Measurements from ENCODE around the gene TCEA3.

TCEA3 gene

GRCh38 chr1:23420778-23421177 is 3.8 kb downstream of the TCEA3 start:
- no peak for DNase-seq

- DNase-seq: no peak
Observed at GRCh38 chr1:23419180-23419579, 5.4 kb downstream of the TCEA3 start.

DNA sequence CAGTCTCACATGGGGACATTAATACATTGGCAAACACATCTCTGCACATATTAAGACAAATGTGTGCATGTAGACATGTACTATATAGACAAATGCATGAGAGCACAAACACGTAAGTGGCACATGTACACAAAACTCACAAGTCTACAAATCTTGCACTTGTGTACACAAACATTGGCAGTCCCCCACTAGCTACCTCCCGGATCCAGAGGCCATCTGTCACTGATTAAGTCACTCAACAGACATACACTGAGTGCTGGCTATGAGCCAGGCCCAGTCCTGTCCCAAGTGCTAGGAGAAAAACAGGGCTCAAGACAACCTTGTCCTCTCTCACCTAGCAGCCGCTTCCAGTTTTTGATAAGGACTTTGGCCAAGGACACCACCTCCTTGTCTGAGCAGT is 7.0 kb downstream of the TCEA3 start:
- no peak for DNase-seq

DNA sequence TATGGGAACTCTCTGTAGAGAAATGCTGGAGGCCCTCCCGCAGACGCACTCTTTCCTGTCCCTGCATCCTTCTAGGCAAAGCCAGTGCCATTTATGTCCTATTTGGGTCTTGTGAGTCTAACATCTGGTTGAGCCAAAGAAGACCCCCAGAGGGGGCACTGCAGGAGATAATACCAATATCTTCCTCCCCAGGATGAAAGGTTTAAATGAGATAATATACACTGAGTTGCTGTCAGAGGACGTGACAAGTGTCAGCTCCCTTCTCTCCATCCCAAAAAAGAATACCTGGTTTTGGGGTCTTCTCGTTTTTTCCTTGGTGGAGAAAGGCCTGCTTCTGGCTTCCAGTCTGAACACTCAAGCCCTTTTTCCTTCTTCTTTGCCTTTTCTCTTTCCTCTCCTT is 7.6 kb downstream of the TCEA3 start:
- DNase-seq: no peak

GRCh38 chr1:23408797-23409290 is 15.7 kb downstream of the TCEA3 start:
- no peak for DNase-seq

DNA sequence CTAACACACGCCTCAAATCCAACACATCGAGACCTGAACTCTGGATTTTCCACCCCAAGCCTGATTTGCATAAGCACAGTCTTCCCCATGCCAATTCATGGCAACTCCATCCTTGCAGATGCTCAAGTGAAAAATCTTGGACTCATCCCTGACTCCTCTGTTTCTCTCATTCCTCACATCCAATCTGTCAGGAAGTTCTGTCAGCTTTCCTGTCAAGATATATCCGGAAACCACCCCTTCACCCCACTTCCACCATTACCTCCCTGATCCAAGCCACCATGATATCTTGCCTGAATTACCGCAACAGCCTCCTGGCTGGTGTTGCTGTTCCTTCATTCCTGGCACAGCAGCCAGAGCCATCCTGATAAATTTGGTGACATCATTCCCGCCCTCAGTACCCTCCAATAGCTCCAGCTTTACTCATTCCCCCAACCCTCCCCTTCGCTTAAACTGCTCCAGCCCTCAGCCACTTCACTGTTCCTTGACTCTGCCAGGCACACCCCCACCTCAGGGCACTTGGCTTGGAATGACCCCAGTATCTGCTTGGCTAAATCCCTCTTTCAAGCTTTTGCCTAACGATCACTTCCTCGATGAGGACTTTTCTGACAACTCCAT is 17.4 kb downstream of the TCEA3 start:
- no peak for DNase-seq

DNA sequence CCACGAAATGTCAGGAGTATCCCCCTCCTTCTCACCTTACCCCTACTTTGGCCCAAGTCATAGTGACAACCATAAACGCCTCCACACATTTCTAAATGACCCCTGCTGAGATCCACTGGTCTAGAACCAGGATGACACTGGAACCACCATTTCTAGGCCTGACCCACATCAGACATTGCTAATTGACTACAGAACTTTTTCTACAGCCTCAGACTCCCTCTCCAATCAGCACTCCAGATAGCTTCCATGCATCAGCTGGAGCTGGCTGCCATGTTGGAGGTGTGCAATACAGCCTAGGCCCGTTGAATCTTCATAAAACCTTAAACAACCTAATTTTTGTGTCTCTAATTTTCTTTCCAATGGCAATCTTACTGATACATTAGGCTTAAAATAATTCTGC is 18.6 kb downstream of the TCEA3 start:
- DNase-seq: no peak

GRCh38 chr1:23403735-23404486 is 20.6 kb downstream of the TCEA3 start:
- peak; percentile 98 for DNase-seq

DNA sequence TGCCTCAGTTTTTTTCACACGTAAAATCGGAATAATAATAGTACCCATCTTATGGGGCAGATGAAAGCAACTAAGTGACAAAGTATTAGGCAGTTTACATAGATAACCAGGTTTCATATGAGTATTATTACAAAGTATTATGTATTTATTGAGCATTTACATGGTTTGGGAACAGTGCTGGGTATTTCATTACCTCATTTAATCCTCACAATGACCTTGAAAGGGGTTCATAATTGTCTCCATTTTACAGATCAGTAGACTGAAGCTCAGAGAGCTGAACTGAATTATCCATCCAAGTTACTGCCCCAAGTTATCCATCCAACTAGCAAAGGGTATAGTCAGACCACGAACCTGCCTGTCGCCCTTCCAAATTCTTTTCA is 21.2 kb downstream of the TCEA3 start:
- no peak for DNase-seq

GRCh38 chr1:23403038-23403336 is 21.6 kb downstream of the TCEA3 start:
- no peak for DNase-seq

DNA sequence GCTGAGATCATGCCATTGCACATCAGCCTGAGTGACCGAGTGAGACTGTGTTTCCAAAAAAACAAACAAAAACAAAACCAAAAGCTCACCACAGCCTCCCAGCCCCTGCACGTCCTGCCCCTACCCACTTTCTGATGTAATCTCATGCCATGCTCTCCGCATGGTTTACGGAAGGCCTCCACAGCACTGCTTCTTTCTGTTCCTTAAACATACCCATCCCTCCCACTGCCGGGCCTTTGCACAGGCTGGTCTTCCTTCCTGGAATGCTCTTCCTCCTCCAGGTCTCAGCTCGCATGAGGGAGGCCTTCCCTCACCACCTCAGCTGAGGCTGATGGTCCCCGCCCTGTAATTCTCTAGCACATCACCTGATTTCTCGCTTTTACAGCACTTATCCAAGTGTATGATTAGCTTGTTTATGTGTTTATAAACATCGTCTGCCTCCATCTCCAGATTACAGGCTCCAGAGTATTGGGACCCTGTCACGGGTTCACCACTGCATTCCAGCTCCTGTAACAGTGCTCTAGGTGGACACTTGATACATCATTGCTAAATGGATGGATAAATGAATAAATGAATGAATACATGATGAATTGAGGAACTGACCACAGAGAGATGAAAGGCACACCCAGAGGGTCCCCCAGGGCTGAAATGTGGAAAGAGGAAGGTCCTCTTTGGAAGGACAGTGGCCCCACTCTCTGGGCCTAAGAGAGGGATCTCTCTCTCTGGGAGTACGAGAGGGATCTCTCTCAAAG is 22.1 kb downstream of the TCEA3 start:
- no peak for DNase-seq

DNA sequence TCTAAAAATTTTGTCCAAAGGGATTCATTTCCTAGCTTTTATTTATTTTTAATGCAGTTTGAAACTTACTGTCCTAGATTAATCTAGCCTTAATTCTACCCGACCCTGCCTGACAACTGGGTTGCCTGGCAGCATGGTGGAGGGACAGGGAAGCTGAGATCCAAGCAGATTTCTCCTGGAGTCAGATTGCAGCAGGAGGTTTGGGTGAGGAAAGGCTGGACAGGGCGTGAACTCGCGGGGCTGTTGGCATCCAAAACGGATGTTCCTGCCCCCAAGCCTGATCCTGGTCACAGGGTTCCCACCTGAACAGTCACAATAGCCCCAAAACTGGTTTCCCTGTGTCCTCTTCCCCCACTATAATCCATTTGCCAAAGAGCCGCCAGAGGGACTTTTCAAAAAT is 23.2 kb downstream of the TCEA3 start:
- no peak for DNase-seq

DNA sequence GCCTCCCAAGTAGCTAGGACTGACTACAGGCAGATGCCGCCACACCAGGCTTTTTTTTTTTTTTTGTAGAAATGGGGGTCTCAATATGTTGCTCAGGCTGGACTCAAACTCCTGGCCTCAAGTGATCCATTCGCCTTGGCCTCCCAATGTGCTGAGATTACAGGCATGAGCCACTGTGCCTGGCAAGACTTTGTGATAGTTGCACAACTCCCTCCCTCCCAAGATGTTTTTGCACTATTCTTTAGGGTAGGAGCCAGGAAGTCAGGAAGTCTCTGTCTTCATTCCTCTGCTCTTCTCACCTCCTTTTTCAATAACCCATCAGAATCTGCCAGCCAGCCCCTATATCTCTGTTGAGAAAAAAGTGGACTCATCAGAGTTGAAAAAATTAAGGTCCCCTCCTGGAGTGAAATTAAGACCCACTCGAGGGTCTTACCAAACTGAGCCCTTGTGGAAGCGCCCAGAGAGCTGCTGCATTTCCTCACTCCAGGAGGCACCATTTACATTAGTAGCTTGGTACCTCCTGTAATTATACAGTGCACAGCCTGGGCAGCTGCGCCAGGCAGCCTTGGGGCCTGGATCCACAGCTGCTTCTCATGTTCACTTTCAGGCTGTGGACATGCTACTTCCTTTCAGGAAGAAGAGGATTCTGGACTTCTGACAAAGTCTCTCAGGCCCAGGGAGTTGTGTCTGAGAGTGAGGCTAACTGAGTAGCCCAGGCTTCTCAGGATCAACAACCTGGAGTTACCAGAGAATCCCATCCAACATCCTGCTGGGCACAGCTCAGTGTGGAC is 24.0 kb downstream of the TCEA3 start:
- no peak for DNase-seq

DNA sequence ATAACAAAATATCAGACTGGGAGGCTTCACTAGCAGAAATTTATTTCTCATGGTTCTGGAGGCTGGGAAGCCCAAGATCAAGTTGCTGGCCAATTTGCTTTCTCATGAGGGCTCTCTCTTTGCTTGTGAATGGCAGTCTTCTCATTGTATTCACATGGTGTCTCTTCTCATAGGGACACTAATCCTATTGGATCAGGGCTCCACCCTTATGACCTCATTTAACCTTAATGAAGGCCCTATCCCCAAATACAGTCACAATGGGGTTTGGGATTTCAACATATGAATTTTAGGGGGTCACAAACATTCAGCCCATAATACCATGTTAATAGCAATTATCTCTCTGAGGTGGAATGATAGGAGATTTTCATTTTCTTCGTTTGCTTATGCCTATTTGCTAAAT is 25.3 kb downstream of the TCEA3 start:
- no peak for DNase-seq

GRCh38 chr1:23397908-23398307 is 26.6 kb downstream of the TCEA3 start:
- DNase-seq: no peak

GRCh38 chr1:23396380-23396779 is 28.2 kb downstream of the TCEA3 start:
- DNase-seq: no peak

DNA sequence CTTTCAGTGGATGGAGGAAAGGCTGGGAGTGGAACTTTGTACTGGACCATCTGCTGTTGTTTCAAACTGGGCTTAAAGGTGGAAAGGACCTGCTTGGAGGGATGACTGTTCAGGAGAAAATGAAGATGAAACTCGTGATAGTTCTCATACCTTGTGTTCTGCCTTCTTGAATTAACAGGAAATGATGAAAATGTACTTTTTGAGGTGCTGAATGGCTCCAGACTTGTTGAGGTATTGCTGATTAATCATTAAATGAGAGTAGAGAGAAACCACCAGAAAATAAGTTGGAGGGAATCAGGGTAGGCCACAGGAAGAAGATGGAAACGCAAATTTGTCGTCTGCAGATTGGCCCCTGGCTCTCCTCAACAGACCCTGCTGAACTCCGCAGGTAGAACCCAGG is 28.7 kb downstream of the TCEA3 start:
- DNase-seq: no peak

GRCh38 chr1:23395154-23395724 is 29.3 kb downstream of the TCEA3 start:
- no peak for DNase-seq

DNA sequence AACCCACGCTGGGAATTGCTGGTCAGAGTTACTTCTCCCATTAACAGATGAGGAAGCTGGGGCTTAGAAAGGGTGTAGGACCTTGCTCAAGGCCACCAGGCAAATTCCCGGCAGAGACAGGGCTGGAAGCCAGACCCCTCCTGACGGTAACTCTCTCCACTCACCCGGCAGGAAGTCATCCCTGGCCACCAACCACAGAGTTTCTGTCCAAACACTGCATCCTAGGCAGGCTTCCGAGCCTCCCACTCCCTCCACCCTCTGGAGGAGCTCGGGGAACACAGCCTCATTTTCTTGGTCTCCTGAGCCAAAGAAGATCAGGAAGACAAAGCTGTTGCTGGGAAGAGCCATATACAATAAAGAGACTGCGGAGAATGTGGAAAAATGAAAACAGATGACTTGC is 29.9 kb downstream of the TCEA3 start:
- DNase-seq: no peak

GRCh38 chr1:23394181-23394580 is 30.4 kb downstream of the TCEA3 start:
- no peak for DNase-seq

- DNase-seq: no peak
Observed at GRCh38 chr1:23393706-23394105, 30.8 kb downstream of the TCEA3 start.

GRCh38 chr1:23392125-23392855 is 32.3 kb downstream of the TCEA3 start:
- no peak for DNase-seq
